Neural progenitor cell (in vitro differentiated cells): ENCODE results near the gene DOCK7. TPM values are rescaled to one million over a fixed set of nuclear protein-coding genes. Genes with fewer than 3 reads are reported as not detected.

ENCODE experiments used
- DNase-seq: peaks from one replicate; pipeline ENCODE4 v3.0.0-alpha.2; 2016; ENCODE audit warnings: low spot score
- H2AFZ ChIP-seq: fragments of 200-600 bp; sonication (generic); replicated peaks from 2 replicates; pipeline ENCODE4 v1.6.1; 2016; ENCODE audit warnings: antibody characterized with exemption
- H3F3A ChIP-seq: fragments of 200-600 bp; sonication (generic); 2 replicates; pipeline ENCODE4 v1.6.1; 2016; ENCODE audit warnings: antibody characterized with exemption, low read depth
- H3K27ac ChIP-seq: fragments of 200-600 bp; sonication (generic); 2 replicates; pipeline ENCODE4 v1.5.1; 2016; ENCODE audit warnings: mild to moderate bottlenecking
- H3K27me3 ChIP-seq: fragments of 200-600 bp; sonication (generic); 2 replicates; pipeline ENCODE4 v1.6.1; 2016; ENCODE audit warnings: mild to moderate bottlenecking, moderate library complexity
- H3K36me3 ChIP-seq: fragments of 200-600 bp; sonication (generic); 2 replicates; pipeline ENCODE4 v1.5.1; 2016
- H3K4me1 ChIP-seq: fragments of 200-600 bp; sonication (generic); 2 replicates; pipeline ENCODE4 v1.6.1; 2016; ENCODE audit warnings: mixed run types
- H3K4me2 ChIP-seq: fragments of 200-600 bp; sonication (generic); 2 replicates; pipeline ENCODE4 v1.6.1; 2016
- H3K4me3 ChIP-seq: fragments of 200-600 bp; sonication (generic); 2 replicates; pipeline ENCODE4 v1.5.1; 2016
- H3K79me2 ChIP-seq: fragments of 200-600 bp; sonication (generic); 2 replicates; pipeline ENCODE4 v1.6.1; 2016; ENCODE audit warnings: low read depth
- H3K9ac ChIP-seq: fragments of 200-600 bp; sonication (generic); 2 replicates; pipeline ENCODE4 v1.6.1; 2016
- H3K9me3 ChIP-seq: fragments of 200-600 bp; sonication (generic); 2 replicates; pipeline ENCODE4 v1.5.1; 2016; ENCODE audit warnings: low read depth
- H4K20me1 ChIP-seq: fragments of 200-600 bp; sonication (generic); 2 replicates; pipeline ENCODE4 v1.6.1; 2016; ENCODE audit warnings: low read depth
- H3K27ac Mint-ChIP-seq: 3 replicates; pipeline ENCODE4 v1.8.0; 2021; ENCODE audit warnings: mixed read lengths
- H3K27me3 Mint-ChIP-seq: 2 replicates; pipeline ENCODE4 v1.8.0; 2022; ENCODE audit warnings: low read depth, mild to moderate bottlenecking, inconsistent platforms, moderate library complexity, mixed read lengths; ENCODE audit not compliant: insufficient read depth
- H3K36me3 Mint-ChIP-seq: 3 replicates; pipeline ENCODE4 v1.8.0; 2021; ENCODE audit warnings: mixed read lengths
- H3K4me1 Mint-ChIP-seq: 3 replicates; pipeline ENCODE4 v1.8.0; 2021; ENCODE audit warnings: mixed read lengths
- H3K4me3 Mint-ChIP-seq: 3 replicates; pipeline ENCODE4 v1.8.0; 2021; ENCODE audit warnings: mild to moderate bottlenecking, moderate library complexity, mixed read lengths
- H3K9me3 Mint-ChIP-seq: 3 replicates; pipeline ENCODE4 v1.8.0; 2020; ENCODE audit warnings: mixed read lengths
- CTCF ChIP-seq: fragments of 200-600 bp; sonication (generic); IDR thresholded peaks from 2 replicates; pipeline ENCODE4 v1.5.1; 2017; ENCODE audit warnings: antibody characterized with exemption, mild to moderate bottlenecking
- EZH2 ChIP-seq: fragments of 200-600 bp; sonication (generic); IDR thresholded peaks from 2 replicates; pipeline ENCODE4 v1.6.1; 2017; ENCODE audit warnings: antibody characterized with exemption, mild to moderate bottlenecking, moderate library complexity
- EZH2phosphoT487 ChIP-seq: fragments of 200-600 bp; sonication (generic); IDR thresholded peaks from 2 replicates; pipeline ENCODE4 v1.6.1; 2017; ENCODE audit warnings: antibody characterized with exemption
- total RNA-seq: library from RNA; depleted of rRNA; stranded (reverse); fragments of >200 nt; gene quantifications from 2 replicates; pipeline ENCODE4 v1.2.3, GENCODE V29; 2015; ENCODE audit warnings: low replicate concordance

The DOCK7 gene
- total RNA-seq, 1 donor from 2014 or later = 92.7 TPM

- H3K9me3 Mint-ChIP-seq = no peaks in the 10 kb centered on the region
- H3K9me3 ChIP-seq = no peaks in the 10 kb centered on the region
- peaks cover 14% of the 10 kb centered on the region for H3K4me1 Mint-ChIP-seq
- H3K36me3 ChIP-seq = peaks cover 6% of the 10 kb centered on the region
- peaks cover 25% of the 10 kb centered on the region for H3K36me3 Mint-ChIP-seq
- no peak overlapping the region for H3K27ac Mint-ChIP-seq
- H3K4me3 Mint-ChIP-seq = no peak overlapping the region
- H3K9ac ChIP-seq = no peak overlapping the region
- no peak overlapping the region for H3K4me2 ChIP-seq
- DNase-seq = no peak
- no peaks in the 10 kb centered on the region for H3K27me3 Mint-ChIP-seq
- no peaks in the 10 kb centered on the region for H3K27me3 ChIP-seq
- no peak overlapping the region for H3K4me3 ChIP-seq
- no peaks in the 10 kb centered on the region for H3K79me2 ChIP-seq
- no peak overlapping the region for H3K27ac ChIP-seq
- no peak overlapping the region for H2AFZ ChIP-seq
- H3F3A ChIP-seq = no peaks in the 10 kb centered on the region
- peaks cover 17% of the 10 kb centered on the region for H3K4me1 ChIP-seq
- no peak for TF ChIP-seq CTCF
- H4K20me1 ChIP-seq = peaks cover 9% of the 10 kb centered on the region
Observed at GRCh38 chr1:62484824-62485468, 203.2 kb downstream of the DOCK7 start.

- no peaks in the 10 kb centered on the region for H3K4me1 ChIP-seq
- no peaks in the 10 kb centered on the region for H3K9me3 ChIP-seq
- no peak overlapping the region for H3K4me3 ChIP-seq
- no peak overlapping the region for H3K27ac ChIP-seq
- Mint-ChIP-seq H3K36me3 (peaks cover 22% of the 10 kb centered on the region), H3K27me3 (no peaks in the 10 kb centered on the region), H3K27ac (no peak overlapping the region), H3K4me1 (peaks cover 3% of the 10 kb centered on the region), H3K4me3 (no peak overlapping the region), H3K9me3 (no peaks in the 10 kb centered on the region)
- DNase-seq = no peak
- H3K27me3 ChIP-seq = no peaks in the 10 kb centered on the region
- no peaks in the 10 kb centered on the region for H4K20me1 ChIP-seq
- no peak overlapping the region for H2AFZ ChIP-seq
- H3K9ac ChIP-seq = no peak overlapping the region
- TF ChIP-seq CTCF (no peak), EZH2phosphoT487 (no peak), EZH2 (no peak)
- no peaks in the 10 kb centered on the region for H3K79me2 ChIP-seq
- H3F3A ChIP-seq = no peaks in the 10 kb centered on the region
- no peak overlapping the region for H3K4me2 ChIP-seq
- no peaks in the 10 kb centered on the region for H3K36me3 ChIP-seq
Observed at GRCh38 chr1:62481681-62482080, 206.5 kb downstream of the DOCK7 start.

GRCh38 chr1:62476525-62477219, 211.5 kb downstream of the DOCK7 start:
- Histone ChIP-seq H2AFZ (no peak overlapping the region), H3K36me3 (peaks cover 12% of the 10 kb centered on the region), H3K4me2 (no peak overlapping the region), H3K4me3 (no peak overlapping the region), H4K20me1 (no peaks in the 10 kb centered on the region), H3K9ac (no peak overlapping the region), H3K79me2 (no peaks in the 10 kb centered on the region), H3K4me1 (no peaks in the 10 kb centered on the region), H3F3A (no peaks in the 10 kb centered on the region), H3K9me3 (no peaks in the 10 kb centered on the region), H3K27ac (no peak overlapping the region), H3K27me3 (no peaks in the 10 kb centered on the region)
- Mint-ChIP-seq H3K4me3 (no peak overlapping the region), H3K9me3 (no peaks in the 10 kb centered on the region), H3K27me3 (no peaks in the 10 kb centered on the region), H3K4me1 (peaks cover 4% of the 10 kb centered on the region), H3K27ac (no peak overlapping the region), H3K36me3 (peaks cover 30% of the 10 kb centered on the region)
- TF ChIP-seq EZH2phosphoT487 (no peak), EZH2 (no peak), CTCF (no peak)
- DNase-seq = no peak
